Mucosa of rectum (tissue), 2 donors: Measurements from ENCODE around the gene HNRNPM.

Source experiments
- H3K27ac ChIP-seq, 2 donors: one replicate each; pipeline ENCODE4 v1.7.0; 2013; ENCODE audit warnings: inconsistent platforms in 2 of 2, low read depth in 2 of 2, low read length in 2 of 2
- H3K27me3 ChIP-seq, 2 donors: one replicate each; pipeline ENCODE4 v1.7.0; 2013; ENCODE audit warnings: low read length in 2 of 2; ENCODE audit not compliant: control insufficient read depth in 2 of 2, insufficient read depth in 2 of 2
- H3K36me3 ChIP-seq, 2 donors: one replicate each; pipeline ENCODE4 v1.7.0; 2013; ENCODE audit warnings: low read length in 2 of 2; ENCODE audit not compliant: control insufficient read depth in 2 of 2, insufficient read depth in 2 of 2
- H3K4me1 ChIP-seq, 2 donors: one replicate each; pipeline ENCODE4 v1.7.0; 2013; ENCODE audit warnings: low read length in 2 of 2, mild to moderate bottlenecking in 1 of 2; ENCODE audit not compliant: control insufficient read depth in 2 of 2, insufficient read depth in 2 of 2
- H3K4me3 ChIP-seq, 2 donors: one replicate each; pipeline ENCODE4 v1.7.0; 2013; ENCODE audit warnings: low read length in 2 of 2
- H3K9ac ChIP-seq, 2 donors: one replicate each; pipeline ENCODE4 v1.7.0; 2013; ENCODE audit warnings: low read length in 2 of 2, low read depth in 1 of 2, mild to moderate bottlenecking in 1 of 2
- H3K9me3 ChIP-seq, 2 donors: one replicate each; pipeline ENCODE4 v1.7.0; 2013; ENCODE audit warnings: low read length in 2 of 2; ENCODE audit not compliant: control insufficient read depth in 2 of 2
- donor health status: healthy.
- donor health status: Normal muscosa, but diverticular disease.

The HNRNPM gene

GRCh38 chr19:8444677-8445487 is at the start of gene HNRNPM:
Gene HNRNPM, plus strand, starts transcription at chr19:8444975. Its CDS starts 24 bp downstream, at chr19:8444999.
- Histone ChIP-seq H3K9me3 (no peaks in the 10 kb centered on the region), H3K9ac (peak within 1 kb of the TSS; percentile 92 to 99), H3K4me1 (peaks cover 11 to 23% of the 10 kb centered on the region in 2 donors), H3K36me3 (peaks cover 2 to 3% of the 10 kb centered on the region in 2 donors), H3K4me3 (peak within 1 kb of the TSS; percentile 88 to 89), H3K27me3 (no peaks in the 10 kb centered on the region), H3K27ac (peak within 1 kb of the TSS; percentile 91)

DNA sequence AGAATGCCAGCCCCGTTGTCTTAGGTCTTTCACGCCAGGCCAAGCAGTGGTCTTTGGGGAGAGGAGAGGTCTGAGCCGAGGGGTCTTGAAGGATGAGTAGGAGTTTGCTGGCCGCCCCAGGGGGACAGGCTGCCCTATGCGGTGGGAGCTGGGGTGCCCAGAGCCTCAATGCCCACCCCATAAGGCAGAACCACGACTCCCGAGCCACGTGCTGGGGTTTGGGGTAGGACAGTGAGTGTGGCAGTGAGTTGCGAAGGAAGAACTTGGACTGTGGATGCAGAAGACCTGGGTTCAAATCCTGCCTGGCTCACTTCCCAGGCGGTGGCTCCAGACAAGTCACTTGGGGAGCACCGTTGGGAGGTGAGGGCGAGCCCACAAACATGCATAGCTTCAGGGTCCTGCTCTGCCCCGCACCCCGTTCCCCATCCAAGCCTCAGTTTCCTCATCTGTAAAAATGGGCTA is 49.1 kb upstream of the HNRNPM start:
- Histone ChIP-seq H3K4me1 (peaks cover 10 to 17% of the 10 kb centered on the region in 2 donors), H3K27ac (no peak overlapping the region)

GRCh38 chr19:8396185-8396562 is 48.6 kb upstream of the HNRNPM start:
- Histone ChIP-seq H3K9ac (no peak overlapping the region), H3K9me3 (no peaks in the 10 kb centered on the region), H3K27ac (no peak overlapping the region), H3K27me3 (no peaks in the 10 kb centered on the region), H3K4me3 (no peak overlapping the region), H3K36me3 (peaks cover 7 to 12% of the 10 kb centered on the region in 2 donors), H3K4me1 (peaks cover 6 to 14% of the 10 kb centered on the region in 2 donors)

More for the DNA sequence above, 49.1 kb upstream of the HNRNPM start:
- Histone ChIP-seq H3K9me3 (no peaks in the 10 kb centered on the region), H3K4me3 (no peak overlapping the region), H3K27me3 (no peaks in the 10 kb centered on the region), H3K36me3 (peaks cover 7 to 12% of the 10 kb centered on the region in 2 donors), H3K9ac (no peak overlapping the region)

DNA sequence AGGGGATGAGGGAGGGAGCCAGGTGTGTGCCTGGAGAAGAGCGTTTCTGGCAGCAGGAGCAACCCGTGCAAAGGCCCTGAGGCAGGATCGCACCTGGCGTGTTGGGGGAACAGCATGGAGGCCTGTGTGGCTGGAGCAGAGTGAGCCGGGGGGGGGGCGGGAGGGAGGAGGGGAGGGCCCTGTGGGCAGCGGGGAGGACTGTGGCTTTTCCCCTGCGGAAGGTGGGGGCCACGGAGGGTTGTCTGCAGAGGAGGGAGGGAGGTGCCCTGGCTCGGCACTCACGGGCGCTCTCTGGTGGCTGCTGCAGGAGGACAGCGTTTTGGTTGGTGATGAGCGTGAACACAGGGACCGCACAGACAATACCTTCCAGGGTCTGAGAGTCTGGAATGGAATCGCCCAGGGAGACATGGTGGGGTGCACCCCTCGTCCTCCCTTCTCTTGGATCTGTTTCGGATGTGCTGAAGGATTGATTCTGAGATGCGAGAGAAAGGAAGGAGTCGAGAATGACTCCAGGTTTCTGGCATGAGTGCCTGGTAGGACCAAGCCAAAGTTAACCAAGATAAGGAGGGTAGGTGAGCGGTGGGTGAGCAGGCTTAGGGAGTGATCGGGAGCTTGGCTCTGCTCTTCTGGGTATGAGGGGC is 48.1 kb upstream of the HNRNPM start:
- H3K9ac ChIP-seq: no peak overlapping the region
- H3K4me1 ChIP-seq: peaks cover 1 to 9% of the 10 kb centered on the region in 2 donors
- no peak overlapping the region for H3K4me3 ChIP-seq
- peaks cover 9 to 12% of the 10 kb centered on the region in 2 donors for H3K36me3 ChIP-seq
- H3K27ac ChIP-seq: no peak overlapping the region
- H3K9me3 ChIP-seq: no peaks in the 10 kb centered on the region
- H3K27me3 ChIP-seq: no peaks in the 10 kb centered on the region

DNA sequence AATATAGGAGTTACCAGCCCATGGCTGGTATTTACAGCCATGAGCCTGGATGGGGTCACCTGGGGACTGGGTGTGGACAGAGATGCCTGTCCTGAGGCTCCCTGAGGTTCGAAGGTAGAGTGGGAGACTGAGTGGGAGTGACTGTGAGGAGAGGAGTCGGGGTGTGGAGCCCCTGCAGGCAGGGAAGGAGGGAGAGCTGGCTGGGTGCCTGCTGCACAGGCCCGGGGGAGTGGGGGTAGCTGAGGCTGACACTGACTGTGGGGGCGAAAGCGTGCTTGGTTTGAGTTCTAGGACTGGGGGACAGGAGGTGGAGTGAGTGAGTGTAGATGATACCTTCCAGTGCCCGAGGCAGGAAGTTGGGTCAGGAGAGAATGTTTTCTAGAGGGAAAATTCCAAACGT is 47.5 kb upstream of the HNRNPM start:
- Histone ChIP-seq H3K36me3 (peaks cover 15 to 17% of the 10 kb centered on the region in 2 donors), H3K4me3 (no peak overlapping the region), H3K4me1 (peaks cover 0 to 5% of the 10 kb centered on the region in 2 donors), H3K9me3 (no peaks in the 10 kb centered on the region), H3K9ac (no peak overlapping the region), H3K27me3 (no peaks in the 10 kb centered on the region), H3K27ac (no peak overlapping the region)

DNA sequence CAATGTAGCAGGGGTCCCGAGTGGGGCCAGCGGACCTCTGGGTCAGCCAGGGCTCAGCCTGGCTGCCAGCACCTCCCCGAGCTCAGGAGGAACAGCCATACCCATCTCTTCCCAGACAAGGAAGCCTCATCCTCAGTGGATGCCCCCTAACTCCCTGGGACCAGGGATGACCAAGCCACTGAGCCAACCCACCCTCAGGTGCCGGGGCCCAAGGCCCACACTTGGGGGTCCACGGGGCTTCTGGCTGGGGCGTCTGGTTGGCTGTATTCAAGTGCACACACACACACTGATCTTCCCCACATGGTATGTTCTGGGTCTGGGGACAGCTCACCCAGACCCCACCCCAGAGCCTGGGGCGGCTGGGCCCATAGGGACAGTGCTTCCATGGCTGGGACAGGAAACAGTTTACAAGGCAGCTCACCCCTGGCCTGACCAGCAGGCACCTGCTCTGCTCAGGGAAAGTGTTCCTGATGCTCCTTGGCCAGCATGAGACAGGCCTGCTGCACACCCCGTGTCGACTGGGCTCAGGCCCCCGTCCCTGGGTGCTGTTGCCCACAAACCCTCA is 46.9 kb upstream of the HNRNPM start:
- peaks cover 0 to 5% of the 10 kb centered on the region in 2 donors for H3K4me1 ChIP-seq
- H3K9ac ChIP-seq: no peak overlapping the region
- H3K27ac ChIP-seq: no peak overlapping the region
- no peak overlapping the region for H3K4me3 ChIP-seq
- peaks cover 19% of the 10 kb centered on the region in 2 donors for H3K36me3 ChIP-seq
- H3K27me3 ChIP-seq: no peaks in the 10 kb centered on the region
- H3K9me3 ChIP-seq: no peaks in the 10 kb centered on the region

DNA sequence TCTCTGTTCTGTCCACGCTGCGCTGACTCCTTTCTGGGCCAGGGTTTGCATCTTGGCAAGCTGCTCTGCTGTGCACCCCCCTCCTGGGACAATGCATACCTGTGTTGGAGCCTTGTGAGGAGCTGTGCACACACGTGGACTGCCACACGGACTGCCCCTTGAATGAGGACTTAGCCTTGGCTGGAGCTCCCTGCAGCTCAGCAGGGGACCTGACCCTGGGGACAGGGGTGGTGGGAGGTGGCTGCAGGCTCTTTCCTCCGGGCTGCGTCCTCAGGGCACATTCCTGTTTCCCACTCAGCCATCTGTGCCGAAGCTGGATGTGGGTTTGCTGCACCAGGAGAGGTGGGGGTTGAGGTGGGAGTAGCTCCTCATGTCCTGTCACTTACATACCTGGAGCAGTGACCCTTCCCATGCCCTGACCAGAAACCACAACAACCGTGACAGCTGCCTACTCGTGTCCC is 46.4 kb upstream of the HNRNPM start:
- Histone ChIP-seq H3K9me3 (no peaks in the 10 kb centered on the region), H3K4me1 (peaks cover 0 to 2% of the 10 kb centered on the region in 2 donors), H3K27me3 (no peaks in the 10 kb centered on the region), H3K4me3 (no peak overlapping the region), H3K9ac (no peak overlapping the region), H3K36me3 (peaks cover 21 to 23% of the 10 kb centered on the region in 2 donors), H3K27ac (no peak overlapping the region)

DNA sequence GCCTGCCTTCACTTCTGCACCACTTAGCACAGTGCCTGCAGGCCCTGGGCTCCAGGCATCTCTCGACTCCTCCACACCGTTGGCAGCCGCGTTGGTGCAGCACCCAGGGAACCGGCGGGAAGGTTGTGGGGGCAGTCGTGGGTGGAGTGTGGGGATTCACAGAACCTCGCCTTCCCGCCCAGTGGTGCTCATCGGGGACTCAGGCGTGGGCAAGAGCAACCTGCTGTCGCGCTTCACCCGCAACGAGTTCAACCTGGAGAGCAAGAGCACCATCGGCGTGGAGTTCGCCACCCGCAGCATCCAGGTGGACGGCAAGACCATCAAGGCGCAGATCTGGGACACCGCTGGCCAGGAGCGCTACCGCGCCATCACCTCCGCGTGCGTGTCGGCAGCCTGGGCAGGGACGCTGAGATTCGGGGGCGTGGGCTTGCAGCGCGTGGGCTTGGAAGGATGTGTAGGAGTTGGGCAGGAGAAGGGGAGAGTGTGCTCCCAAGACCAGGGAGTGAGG is 45.0 kb upstream of the HNRNPM start:
- Histone ChIP-seq H3K36me3 (peaks cover 28 to 32% of the 10 kb centered on the region in 2 donors), H3K4me1 (no peaks in the 10 kb centered on the region), H3K27ac (no peak overlapping the region)

DNA sequence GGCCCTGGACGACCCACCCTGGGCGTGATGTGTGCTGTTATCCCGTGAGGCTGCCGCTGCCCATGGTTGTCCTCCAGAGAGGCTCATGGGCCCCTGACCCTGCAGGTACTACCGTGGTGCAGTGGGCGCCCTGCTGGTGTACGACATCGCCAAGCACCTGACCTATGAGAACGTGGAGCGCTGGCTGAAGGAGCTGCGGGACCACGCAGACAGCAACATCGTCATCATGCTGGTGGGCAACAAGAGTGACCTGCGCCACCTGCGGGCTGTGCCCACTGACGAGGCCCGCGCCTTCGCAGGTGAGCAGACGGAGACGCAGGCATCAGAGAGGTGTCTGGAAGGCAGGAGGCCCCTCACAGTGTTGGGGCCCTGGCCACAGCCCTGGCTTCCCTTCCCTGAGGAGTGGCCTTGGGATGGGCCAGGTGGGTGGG is 42.8 kb upstream of the HNRNPM start:
- H3K27ac ChIP-seq: no peak overlapping the region

More for the DNA sequence above, 45.0 kb upstream of the HNRNPM start:
- no peaks in the 10 kb centered on the region for H3K27me3 ChIP-seq
- H3K4me3 ChIP-seq: no peak overlapping the region
- H3K9me3 ChIP-seq: no peaks in the 10 kb centered on the region
- no peak overlapping the region for H3K9ac ChIP-seq

More for the DNA sequence above, 42.8 kb upstream of the HNRNPM start:
- no peaks in the 10 kb centered on the region for H3K27me3 ChIP-seq
- no peaks in the 10 kb centered on the region for H3K9me3 ChIP-seq
- H3K36me3 ChIP-seq: peaks cover 31 to 40% of the 10 kb centered on the region in 2 donors
- no peak overlapping the region for H3K4me3 ChIP-seq
- no peaks in the 10 kb centered on the region for H3K4me1 ChIP-seq
- no peak overlapping the region for H3K9ac ChIP-seq
